ENCODE results near the gene XXYLT1. TPM values are rescaled to one million over a fixed set of nuclear protein-coding genes. Genes with fewer than 3 reads are reported as not detected.
A peak's percentile ranks its signal among the peaks of the same experiment; 100 is the strongest.

XXYLT1 gene
- total RNA-seq, 3 donors from 2014 or later, result 7.2 to 13.0 (median 10.8) TPM

DNA sequence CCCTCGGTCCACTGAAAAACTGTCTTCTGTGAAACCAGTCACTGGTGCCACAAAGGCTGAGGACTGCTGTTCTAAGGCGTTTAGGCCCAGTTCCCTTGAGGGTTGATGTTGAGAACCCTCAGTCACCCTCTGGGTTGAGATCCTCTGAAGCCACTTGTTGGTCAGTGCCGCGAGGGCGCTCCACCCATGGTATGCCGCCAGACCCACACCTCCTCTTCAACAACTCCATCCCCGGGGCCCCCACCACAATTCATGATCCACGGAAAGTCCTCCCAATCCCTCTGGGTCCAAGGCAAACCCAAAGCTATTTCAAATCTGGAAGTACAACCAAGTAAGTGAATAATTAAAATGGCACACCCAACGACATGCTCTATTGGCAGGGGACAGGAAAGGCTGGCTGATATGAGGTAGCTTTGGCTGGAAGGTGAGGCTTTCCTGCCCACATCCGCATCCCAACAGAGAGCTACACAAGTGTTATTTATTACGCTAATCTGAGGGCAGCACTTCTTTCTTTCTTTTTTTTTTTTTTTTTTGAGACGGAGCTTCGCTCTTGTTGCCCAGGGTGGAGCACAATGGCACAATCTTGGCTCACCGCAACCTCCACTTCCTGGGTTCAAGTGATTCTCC is 58.1 kb downstream of the XXYLT1 start:
- no peaks in the 10 kb centered on the region for H3K36me3 ChIP-seq
- TF ChIP-seq POLR2AphosphoS5 (IDR thresholded peaks at IDR 0.05) (no peak), POLR2A (IDR thresholded peaks at IDR 0.05) (no peak)
- TF ChIP-seq, protein P1, sequence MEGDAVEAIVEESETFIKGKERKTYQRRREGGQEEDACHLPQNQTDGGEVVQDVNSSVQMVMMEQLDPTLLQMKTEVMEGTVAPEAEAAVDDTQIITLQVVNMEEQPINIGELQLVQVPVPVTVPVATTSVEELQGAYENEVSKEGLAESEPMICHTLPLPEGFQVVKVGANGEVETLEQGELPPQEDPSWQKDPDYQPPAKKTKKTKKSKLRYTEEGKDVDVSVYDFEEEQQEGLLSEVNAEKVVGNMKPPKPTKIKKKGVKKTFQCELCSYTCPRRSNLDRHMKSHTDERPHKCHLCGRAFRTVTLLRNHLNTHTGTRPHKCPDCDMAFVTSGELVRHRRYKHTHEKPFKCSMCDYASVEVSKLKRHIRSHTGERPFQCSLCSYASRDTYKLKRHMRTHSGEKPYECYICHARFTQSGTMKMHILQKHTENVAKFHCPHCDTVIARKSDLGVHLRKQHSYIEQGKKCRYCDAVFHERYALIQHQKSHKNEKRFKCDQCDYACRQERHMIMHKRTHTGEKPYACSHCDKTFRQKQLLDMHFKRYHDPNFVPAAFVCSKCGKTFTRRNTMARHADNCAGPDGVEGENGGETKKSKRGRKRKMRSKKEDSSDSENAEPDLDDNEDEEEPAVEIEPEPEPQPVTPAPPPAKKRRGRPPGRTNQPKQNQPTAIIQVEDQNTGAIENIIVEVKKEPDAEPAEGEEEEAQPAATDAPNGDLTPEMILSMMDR (IDR thresholded peaks at IDR 0.05), result no peak
- H3K9me3 ChIP-seq, result no peaks in the 10 kb centered on the region
- no peak for DNase-seq (ENCODE audit: low spot score in 2 of 2)
- intact Hi-C loops (cut with DNase I; ENCODE audit: low total_unique reads), result no loop called here
- no peaks in the 10 kb centered on the region for H3K27me3 ChIP-seq
- peaks cover 7 to 13% of the 10 kb centered on the region in 2 donors for H3K4me1 ChIP-seq
- H3K4me3 ChIP-seq, result no peak overlapping the region
- H3K27ac ChIP-seq, result peak overlapping the region in 1 of 2 donors; percentile 19

DNA sequence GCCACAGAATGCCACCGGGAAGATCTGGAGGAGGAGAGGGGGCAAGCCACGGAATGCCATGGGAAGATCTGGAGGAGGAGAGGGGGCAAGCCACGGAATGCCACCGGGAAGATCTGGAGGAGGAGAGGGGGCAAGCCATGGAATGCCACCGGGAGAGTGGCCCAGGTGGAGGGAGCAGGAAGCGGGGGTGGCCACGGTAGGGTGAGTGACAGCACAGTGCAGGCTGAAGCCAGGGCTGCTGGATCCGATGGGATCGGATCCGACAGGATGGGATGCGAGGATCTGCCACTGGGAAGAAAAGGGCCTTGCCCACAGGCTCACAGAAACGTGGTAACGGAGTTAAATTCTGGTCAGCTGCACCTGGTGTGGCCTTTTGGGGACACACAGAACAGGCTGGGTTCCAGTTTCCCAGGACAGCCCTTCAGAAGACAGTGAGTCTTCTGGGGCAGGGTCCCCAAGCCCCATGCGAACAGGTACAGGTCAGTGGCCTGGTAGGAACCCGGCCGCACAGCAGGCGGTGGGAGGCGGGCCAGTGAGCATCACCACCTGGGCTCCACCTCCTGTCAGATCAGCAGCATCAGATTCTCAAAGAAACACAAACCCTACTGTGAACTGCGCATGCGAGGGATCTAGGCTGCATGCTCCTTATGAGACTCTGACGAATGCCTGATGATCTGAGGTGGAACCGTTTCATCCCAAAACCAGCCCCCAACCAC is 58.8 kb downstream of the XXYLT1 start:
- Histone ChIP-seq H3K9me3 (no peaks in the 10 kb centered on the region), H3K27me3 (no peaks in the 10 kb centered on the region), H3K4me1 (peaks cover 7 to 13% of the 10 kb centered on the region in 2 donors), H3K36me3 (no peaks in the 10 kb centered on the region), H3K4me3 (no peak overlapping the region), H3K27ac (peak overlapping the region in 1 of 2 donors; percentile 19)
- DNase-seq (ENCODE audit: low spot score in 2 of 2), result no peak
- TF ChIP-seq POLR2A (IDR thresholded peaks at IDR 0.05) (no peak), POLR2AphosphoS5 (IDR thresholded peaks at IDR 0.05) (no peak)
- TF ChIP-seq, protein P1 (IDR thresholded peaks at IDR 0.05), result no peak
- intact Hi-C loops (cut with DNase I; ENCODE audit: low total_unique reads), result no loop called here

DNA sequence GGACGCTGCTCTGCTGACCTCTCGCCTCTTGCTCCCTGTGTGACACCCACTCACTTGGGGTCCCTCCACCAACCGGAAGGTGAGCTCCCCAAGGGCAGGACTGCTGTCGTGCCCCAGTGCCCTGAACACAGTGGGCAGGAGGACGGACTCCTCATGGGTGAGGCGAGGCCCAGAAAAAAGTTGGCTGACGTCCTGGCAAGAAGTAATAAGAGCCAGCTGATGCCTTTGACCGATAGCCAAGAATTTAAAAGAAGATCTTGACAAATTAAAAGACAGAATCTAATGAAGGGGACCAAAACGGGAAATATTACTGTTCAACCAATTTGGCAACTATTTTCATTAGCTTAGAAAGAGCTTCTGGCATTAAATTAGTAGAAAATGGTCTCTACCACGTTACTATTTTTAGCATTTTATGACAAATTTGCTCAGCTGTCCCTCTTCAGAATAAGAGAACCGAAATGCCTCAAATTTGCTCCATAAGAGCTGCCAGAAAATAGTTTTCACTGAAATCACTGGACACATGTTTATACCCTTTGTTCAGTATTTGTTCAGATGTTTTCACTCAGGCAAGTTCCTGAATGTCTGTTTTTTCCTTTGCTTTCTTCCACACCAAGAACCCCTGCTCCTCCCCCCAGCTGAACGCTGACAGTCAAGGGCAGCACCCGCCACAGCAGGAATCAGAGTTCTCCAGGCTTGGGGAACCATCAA is 60.5 kb downstream of the XXYLT1 start:
- no peaks in the 10 kb centered on the region for H3K36me3 ChIP-seq
- peak overlapping the region; percentile 79 to 96 for H3K27ac ChIP-seq
- no peaks in the 10 kb centered on the region for H3K9me3 ChIP-seq
- intact Hi-C loops (cut with DNase I; ENCODE audit: low total_unique reads), result no loop called here
- H3K4me3 ChIP-seq, result peak overlapping the region; percentile 12 to 53 (median 23)
- peak in 1 of 3 donors; percentile 13 for TF ChIP-seq POLR2AphosphoS5 (IDR thresholded peaks at IDR 0.05)
- no peak for TF ChIP-seq POLR2A (IDR thresholded peaks at IDR 0.05)
- TF ChIP-seq, protein P1 (IDR thresholded peaks at IDR 0.05), result no peak
- H3K27me3 ChIP-seq, result no peaks in the 10 kb centered on the region
- peaks cover 7 to 13% of the 10 kb centered on the region in 2 donors for H3K4me1 ChIP-seq
- DNase-seq (ENCODE audit: low spot score in 2 of 2), result no peak

DNA sequence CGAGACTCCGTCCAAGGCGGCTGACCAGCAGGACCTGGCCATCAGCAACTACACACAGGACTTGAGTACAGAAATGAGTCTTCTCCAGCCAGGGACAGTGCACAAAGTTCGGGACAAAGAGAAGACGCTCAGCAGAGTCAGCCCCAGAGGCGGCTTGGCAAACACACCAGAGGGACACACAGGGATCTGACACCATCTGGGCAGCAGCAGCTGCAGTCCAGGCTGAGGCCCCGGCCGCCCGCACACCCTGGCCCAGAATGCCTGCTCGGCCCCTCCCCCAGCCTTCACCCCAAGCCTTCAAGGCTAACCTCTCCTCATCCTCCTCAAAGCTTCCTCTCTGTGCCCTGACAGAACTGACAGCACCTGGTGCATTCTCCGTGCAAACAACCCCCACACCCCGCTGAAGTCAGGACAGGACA is 61.1 kb downstream of the XXYLT1 start:
- Histone ChIP-seq H3K9me3 (no peaks in the 10 kb centered on the region), H3K4me1 (peaks cover 7 to 13% of the 10 kb centered on the region in 2 donors), H3K4me3 (peak overlapping the region; percentile 12 to 53 (median 23)), H3K27ac (peak overlapping the region; percentile 79 to 96), H3K36me3 (no peaks in the 10 kb centered on the region), H3K27me3 (no peaks in the 10 kb centered on the region)
- DNase-seq (ENCODE audit: low spot score in 2 of 2), result no peak
- TF ChIP-seq, protein P1 (IDR thresholded peaks at IDR 0.05), result no peak
- no peak for TF ChIP-seq POLR2AphosphoS5 (IDR thresholded peaks at IDR 0.05)
- TF ChIP-seq POLR2A (IDR thresholded peaks at IDR 0.05), result no peak
- intact Hi-C loops (cut with DNase I; ENCODE audit: low total_unique reads), result no loop called here
